Kidney (tissue), 14 donors: ENCODE results near the gene SPATA22. TPM values are rescaled to one million over a fixed set of nuclear protein-coding genes. Genes with fewer than 3 reads are reported as not detected.

Experiments
- DNase-seq, 5 donors: peaks; one replicate each; pipeline ENCODE4 v3.0.0-alpha.2; 2013 to 2020
- FAIRE-seq: peaks from 2 replicates; lab custom pipeline; 2012; peaks lifted over from hg19 to GRCh38; lab: Jason Lieb, UNC
- H3K27ac ChIP-seq, 2 donors: one replicate each; pipeline ENCODE4 v1.7.0; 2013; ENCODE audit warnings: low read depth in 2 of 2, low read length in 2 of 2, inconsistent platforms in 1 of 2
- H3K27me3 ChIP-seq: one replicate; pipeline ENCODE4 v1.7.1; 2013; ENCODE audit warnings: low read length, inconsistent platforms; ENCODE audit not compliant: control insufficient read depth, insufficient read depth
- H3K36me3 ChIP-seq, 3 donors: one replicate each; pipeline versions ENCODE4 v1.7.0 to v1.7.1; 2013; ENCODE audit warnings: low read length in 3 of 3, control low read depth in 1 of 3, inconsistent platforms in 1 of 3; ENCODE audit not compliant: insufficient read depth in 3 of 3, control insufficient read depth in 2 of 3
- H3K4me1 ChIP-seq, 3 donors: one replicate each; pipeline versions ENCODE4 v1.7.0 to v1.7.1; 2013; ENCODE audit warnings: low read length in 3 of 3, inconsistent platforms in 1 of 3, low read depth in 1 of 3; ENCODE audit not compliant: control insufficient read depth in 2 of 3, insufficient read depth in 2 of 3
- H3K4me3 ChIP-seq, 3 donors: one replicate each; pipeline versions ENCODE4 v1.7.0 to v1.8.1; 2013; ENCODE audit warnings: low read length in 3 of 3, control low read depth in 1 of 3, inconsistent platforms in 1 of 3
- H3K9ac ChIP-seq, 3 donors: one replicate each; pipeline versions ENCODE4 v1.7.0 to v1.7.1; 2013; ENCODE audit warnings: low read length in 3 of 3, control low read depth in 1 of 3, inconsistent platforms in 1 of 3
- H3K9me3 ChIP-seq, 3 donors: one replicate each; pipeline versions ENCODE4 v1.7.0 to v1.7.1; 2013; ENCODE audit warnings: low read length in 3 of 3, control low read depth in 1 of 3, inconsistent platforms in 1 of 3; ENCODE audit not compliant: control insufficient read depth in 2 of 3, insufficient read depth in 1 of 3
- intact Hi-C: fragments of 100-400 bp; cut with DNase I; formaldehyde crosslinking; loops from one replicate; pipeline ENCODE4 v1.11.1; 2022
- polyA plus RNA-seq: library from polyadenylated mRNA; stranded (reverse); fragments of 350-450 nt; fragmentation: Illumina TruSeq; extraction: RNeasy Lipid Tissue Mini Kit (QIAGEN cat#74804); gene quantifications from one replicate; pipeline ENCODE4 v1.2.3, GENCODE V29; 2014; ENCODE audit warnings: low read depth, low replicate concordance; ENCODE audit not compliant: insufficient read depth
- total RNA-seq: library from RNA; stranded (reverse); fragmentation: NEBNext Ultra II Directional; extraction: Animal tissue kit (Norgen Biotek cat#: 25700); gene quantifications from one replicate; pipeline ENCODE4 v1.2.1, GENCODE V29; 2021
- TF ChIP-seq, protein P1 (sequence below): IDR thresholded peaks from 3 replicates; pipeline ENCODE4 v1.5.1; 2012; ENCODE audit warnings: mild to moderate bottlenecking, moderate library complexity, borderline replicate concordance; ENCODE audit not compliant: insufficient read depth; ENCODE audit errors: extremely low read depth
- donor health status: control.
- donor health status: control.
- donor health status: control.
- donor health status: control.
- donor health status: control.
- donor health status: DM: yes; HTN: yes; CAD: no.
- donor health status: Normal renal cell carcinoma (clear cell type).

SPATA22 gene
- total and polyA plus RNA-seq, 2 donors from 2014 or later, result 0.31 TPM; not detected in 1

DNA sequence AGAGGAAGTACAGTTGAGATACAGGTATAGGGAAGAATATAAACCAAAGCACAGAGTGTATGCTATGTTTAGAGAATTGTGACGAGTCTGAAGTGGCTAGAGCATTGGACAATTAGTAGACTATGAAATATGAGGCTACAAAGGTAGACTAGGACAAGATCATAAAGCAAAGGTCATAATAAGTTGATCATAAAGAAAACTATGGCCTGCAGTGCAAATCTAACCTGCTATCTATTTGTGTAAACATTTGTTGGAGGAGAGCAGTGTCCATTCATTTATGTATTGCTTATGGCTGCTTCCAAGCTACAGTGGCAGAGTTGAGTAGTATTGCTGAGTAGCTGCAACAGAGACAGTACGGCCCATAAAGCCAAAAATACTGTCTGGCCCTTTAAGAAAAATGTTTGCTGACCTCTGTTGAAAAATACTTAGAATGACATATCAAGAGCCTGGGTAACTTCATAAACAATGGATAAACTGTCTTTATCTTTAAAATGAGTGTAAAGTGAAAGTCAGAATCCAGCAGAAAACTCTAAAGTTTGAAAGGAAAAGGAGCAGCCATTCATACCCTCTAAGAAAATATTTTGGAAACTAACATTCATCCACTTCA lies 23.5 kb downstream of the SPATA22 start:
- Histone ChIP-seq H3K9me3 (no peaks in the 10 kb centered on the region), H3K4me3 (no peak overlapping the region), H3K36me3 (no peaks in the 10 kb centered on the region), H3K27me3 (no peaks in the 10 kb centered on the region), H3K9ac (no peak overlapping the region), H3K4me1 (no peaks in the 10 kb centered on the region), H3K27ac (no peak overlapping the region)
- TF ChIP-seq, protein P1, sequence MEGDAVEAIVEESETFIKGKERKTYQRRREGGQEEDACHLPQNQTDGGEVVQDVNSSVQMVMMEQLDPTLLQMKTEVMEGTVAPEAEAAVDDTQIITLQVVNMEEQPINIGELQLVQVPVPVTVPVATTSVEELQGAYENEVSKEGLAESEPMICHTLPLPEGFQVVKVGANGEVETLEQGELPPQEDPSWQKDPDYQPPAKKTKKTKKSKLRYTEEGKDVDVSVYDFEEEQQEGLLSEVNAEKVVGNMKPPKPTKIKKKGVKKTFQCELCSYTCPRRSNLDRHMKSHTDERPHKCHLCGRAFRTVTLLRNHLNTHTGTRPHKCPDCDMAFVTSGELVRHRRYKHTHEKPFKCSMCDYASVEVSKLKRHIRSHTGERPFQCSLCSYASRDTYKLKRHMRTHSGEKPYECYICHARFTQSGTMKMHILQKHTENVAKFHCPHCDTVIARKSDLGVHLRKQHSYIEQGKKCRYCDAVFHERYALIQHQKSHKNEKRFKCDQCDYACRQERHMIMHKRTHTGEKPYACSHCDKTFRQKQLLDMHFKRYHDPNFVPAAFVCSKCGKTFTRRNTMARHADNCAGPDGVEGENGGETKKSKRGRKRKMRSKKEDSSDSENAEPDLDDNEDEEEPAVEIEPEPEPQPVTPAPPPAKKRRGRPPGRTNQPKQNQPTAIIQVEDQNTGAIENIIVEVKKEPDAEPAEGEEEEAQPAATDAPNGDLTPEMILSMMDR, result no peak
- no peak for DNase-seq
- intact Hi-C loops, result no loop called here
- no peak for FAIRE-seq

DNA sequence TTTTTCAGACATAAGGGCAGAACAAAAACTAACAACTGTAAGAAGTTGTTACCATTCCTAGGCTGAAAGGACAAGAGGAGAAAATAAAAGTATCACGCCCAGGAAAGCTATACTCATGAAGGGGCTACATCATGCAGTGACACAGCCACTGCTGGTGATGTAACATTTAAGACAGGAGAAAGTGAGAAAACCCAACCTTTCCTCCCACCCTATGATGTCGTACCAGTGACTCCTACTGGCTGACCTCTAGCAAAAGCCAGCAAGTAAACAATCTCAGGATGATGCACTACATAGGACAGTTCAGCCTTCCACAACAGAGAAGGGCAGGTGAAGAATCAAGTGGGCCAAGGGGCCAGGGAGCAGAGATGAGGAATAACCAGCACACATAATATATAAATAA lies 24.0 kb downstream of the SPATA22 start:
- Histone ChIP-seq H3K9me3 (no peaks in the 10 kb centered on the region), H3K27me3 (no peaks in the 10 kb centered on the region), H3K4me1 (no peaks in the 10 kb centered on the region), H3K27ac (no peak overlapping the region), H3K9ac (no peak overlapping the region), H3K4me3 (no peak overlapping the region), H3K36me3 (no peaks in the 10 kb centered on the region)
- TF ChIP-seq, protein P1, result no peak
- DNase-seq (peak in 1 of 5 donors; percentile 2), FAIRE-seq (no peak)
- intact Hi-C loops, result no loop called here

DNA sequence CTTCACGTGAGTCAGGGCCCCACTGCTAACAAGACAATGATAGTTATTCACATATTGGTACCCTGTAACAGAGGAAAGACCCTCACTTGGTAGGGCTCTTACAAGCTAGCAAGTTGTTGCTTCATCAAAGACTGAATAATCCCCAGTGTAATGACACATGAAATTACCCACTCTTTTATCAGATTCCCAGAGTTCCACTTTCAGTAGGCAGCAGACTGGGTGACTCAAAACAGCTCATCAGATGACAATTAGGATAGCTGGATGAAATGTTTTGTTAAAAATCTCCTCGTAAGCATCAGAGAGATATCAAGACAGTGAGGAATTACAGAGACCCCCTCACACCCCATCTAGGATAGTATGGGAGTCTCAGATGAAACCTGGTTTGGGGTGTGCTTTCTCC lies 31.2 kb downstream of the SPATA22 start:
- H3K4me3 ChIP-seq, result no peak overlapping the region
- intact Hi-C loops, result no loop called here
- H3K4me1 ChIP-seq, result no peaks in the 10 kb centered on the region
- no peak overlapping the region for H3K9ac ChIP-seq
- no peaks in the 10 kb centered on the region for H3K9me3 ChIP-seq
- TF ChIP-seq, protein P1, result no peak
- no peak overlapping the region for H3K27ac ChIP-seq
- FAIRE-seq (no peak), DNase-seq (no peak)
- no peaks in the 10 kb centered on the region for H3K27me3 ChIP-seq
- H3K36me3 ChIP-seq, result no peaks in the 10 kb centered on the region

DNA sequence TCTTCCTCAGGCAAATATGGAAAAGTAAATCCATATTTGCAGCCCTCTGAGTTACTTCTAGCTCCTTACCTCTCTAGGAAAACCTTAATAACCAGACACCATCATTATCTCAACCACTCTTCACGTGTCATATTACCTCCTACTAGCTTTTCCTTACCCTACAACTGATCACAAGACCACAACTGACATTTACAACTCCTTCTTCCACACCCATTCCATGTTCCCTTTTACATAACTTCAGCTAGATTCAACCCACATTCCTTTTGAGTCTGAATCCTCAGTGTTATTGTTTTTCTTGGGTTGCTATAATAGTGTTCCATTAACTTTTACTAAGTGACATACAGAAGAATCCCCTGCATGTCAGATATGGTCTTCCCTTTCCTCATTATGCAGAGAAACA lies 33.3 kb downstream of the SPATA22 start:
- Histone ChIP-seq H3K9me3 (no peaks in the 10 kb centered on the region), H3K27ac (no peak overlapping the region), H3K27me3 (no peaks in the 10 kb centered on the region), H3K4me1 (no peaks in the 10 kb centered on the region), H3K9ac (no peak overlapping the region), H3K4me3 (no peak overlapping the region), H3K36me3 (no peaks in the 10 kb centered on the region)
- intact Hi-C loops, result no loop called here
- TF ChIP-seq, protein P1, result no peak
- no peak for DNase-seq
- no peak for FAIRE-seq
